Kasumi-1 (cell line): ENCODE results near the gene MICAL2.
A peak's percentile ranks its signal among the peaks of the same experiment; 100 is the strongest.

Experiments
- DNase-seq, 2 experiments: peaks; one replicate each; lab custom pipeline; 2025; lab: John Stamatoyannopoulos, UW

MICAL2 gene

GRCh38 chr11:12287374-12288211 lies 177.2 kb downstream of the MICAL2 start:
- peak; percentile 31 to 48 for DNase-seq

GRCh38 chr11:12288212-12288930 lies 178.0 kb downstream of the MICAL2 start:
- peak; percentile 56 to 75 for DNase-seq

- no peak for DNase-seq
Observed at GRCh38 chr11:12288931-12289666, 178.7 kb downstream of the MICAL2 start.

GRCh38 chr11:12289667-12290476 lies 179.5 kb downstream of the MICAL2 start:
- DNase-seq, result no peak

- no peak for DNase-seq
Observed at GRCh38 chr11:12290477-12290922, 180.1 kb downstream of the MICAL2 start.

- DNase-seq, result no peak
Observed at GRCh38 chr11:12291313-12291712, 180.9 kb downstream of the MICAL2 start.

GRCh38 chr11:12291766-12292165 lies 181.4 kb downstream of the MICAL2 start:
- no peak for DNase-seq

GRCh38 chr11:12292766-12293165 lies 182.4 kb downstream of the MICAL2 start:
- DNase-seq, result no peak

- DNase-seq, result no peak
Observed at GRCh38 chr11:12293486-12293885, 183.1 kb downstream of the MICAL2 start.

- no peak for DNase-seq
Observed at GRCh38 chr11:12294613-12295012, 184.2 kb downstream of the MICAL2 start.

- no peak for DNase-seq
Observed at GRCh38 chr11:12295943-12296342, 185.6 kb downstream of the MICAL2 start.

GRCh38 chr11:12298610-12299009 lies 188.2 kb downstream of the MICAL2 start:
- DNase-seq, result no peak

- DNase-seq, result no peak
Observed at GRCh38 chr11:12301379-12301778, 191.0 kb downstream of the MICAL2 start.

GRCh38 chr11:12303421-12304149 lies 193.2 kb downstream of the MICAL2 start:
- DNase-seq, result no peak

- no peak for DNase-seq
Observed at GRCh38 chr11:12306830-12307229, 196.4 kb downstream of the MICAL2 start.

GRCh38 chr11:12312132-12312531 lies 201.7 kb downstream of the MICAL2 start:
- no peak for DNase-seq
